NT2/D1 (cell line): ENCODE data around the gene RPUSD1.

Experiments used
- SUZ12 ChIP-seq: IDR thresholded peaks from 2 replicates; pipeline ENCODE4 v1.6.1; 2011; ENCODE audit not compliant: insufficient read length, insufficient read depth; ENCODE audit errors: extremely low read depth
- YY1 ChIP-seq: IDR thresholded peaks from 2 replicates; pipeline ENCODE4 v1.6.1; 2011; ENCODE audit not compliant: insufficient read length, insufficient read depth

DNA sequence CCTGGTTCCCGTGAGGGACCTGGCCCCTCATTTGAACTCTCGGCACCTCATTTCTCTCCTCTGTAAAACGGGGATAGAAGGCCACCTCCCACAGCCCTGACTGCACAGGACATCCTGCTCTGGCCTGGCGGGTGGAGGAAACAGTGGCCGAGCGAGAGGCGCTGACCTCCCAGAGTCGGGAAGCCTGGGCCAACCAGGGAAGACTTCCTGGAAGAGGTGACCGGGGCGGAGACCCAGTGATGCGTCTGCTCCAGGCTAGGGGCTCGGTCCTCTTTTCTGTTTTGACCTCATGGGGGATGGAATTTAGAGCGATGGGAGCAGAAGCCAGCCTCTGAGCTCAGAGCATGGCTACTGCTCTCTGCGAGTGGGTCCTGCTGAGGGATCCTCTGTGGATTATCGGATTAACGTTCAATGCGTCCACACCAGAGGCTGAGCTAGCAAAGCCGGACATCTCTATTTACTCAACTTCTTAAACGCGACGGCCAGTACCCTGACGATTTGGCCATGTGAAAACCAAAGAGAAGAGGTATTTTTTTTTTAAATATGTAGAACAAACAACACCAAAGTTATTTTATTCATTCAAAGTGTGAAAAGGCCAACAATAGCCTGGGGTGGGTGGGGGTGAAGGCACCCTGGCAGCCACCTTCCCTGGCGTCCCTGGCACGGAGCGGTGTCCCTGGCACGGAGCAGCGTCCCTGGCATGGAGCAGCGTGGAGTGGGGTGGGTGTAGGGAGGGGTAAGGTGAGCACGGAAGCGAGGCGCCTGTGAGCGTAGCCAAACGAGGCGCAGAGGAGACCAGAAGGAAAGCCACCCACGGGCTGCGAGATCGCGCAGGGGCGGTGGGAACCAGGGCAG, 36.8 kb downstream of the RPUSD1 start:
- TF ChIP-seq SUZ12 (no peak), YY1 (no peak)
